CD4-positive, alpha-beta T cell treated with Interleukin-2 at 100 ng/mL for 4 hours (primary cell): Measurements from ENCODE around the gene NELFCD.
A peak's percentile ranks its signal among the peaks of the same experiment; 100 is the strongest.
"Not testable (repeated sequence)": the region's sequence is repeated elsewhere in the genome, so short reads cannot be mapped to it uniquely, and the experiment has no call there.

Experiments
- DNase-seq: peaks from one replicate; pipeline ENCODE4 v3.0.0-alpha.2; 2020; ENCODE audit warnings: low spot score

The NELFCD gene

GRCh38 chr20:59026904-59027740 is 46.1 kb downstream of the NELFCD start:
- DNase-seq = no peak

GRCh38 chr20:59027741-59028320 is 46.8 kb downstream of the NELFCD start:
- DNase-seq = no peak

DNA sequence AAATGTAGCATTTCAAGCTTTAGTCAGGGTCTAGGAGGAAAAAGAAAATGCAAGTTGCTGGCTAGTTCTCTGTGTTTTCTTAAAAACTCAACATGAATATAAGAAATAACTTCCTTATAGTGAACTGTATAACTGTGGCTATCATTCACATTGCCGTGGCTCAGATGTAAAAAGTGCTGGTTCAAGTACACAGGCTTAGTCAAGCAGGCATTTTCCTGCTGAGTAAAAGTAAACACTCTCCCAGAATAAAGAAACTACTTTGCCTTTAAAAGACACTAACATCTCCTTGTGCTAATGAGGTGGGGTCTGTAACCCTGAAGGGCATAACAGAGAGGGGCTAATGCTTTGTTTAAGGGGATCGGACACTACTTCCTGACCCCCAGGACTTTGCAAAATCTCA is 47.8 kb downstream of the NELFCD start:
- DNase-seq = no peak

DNA sequence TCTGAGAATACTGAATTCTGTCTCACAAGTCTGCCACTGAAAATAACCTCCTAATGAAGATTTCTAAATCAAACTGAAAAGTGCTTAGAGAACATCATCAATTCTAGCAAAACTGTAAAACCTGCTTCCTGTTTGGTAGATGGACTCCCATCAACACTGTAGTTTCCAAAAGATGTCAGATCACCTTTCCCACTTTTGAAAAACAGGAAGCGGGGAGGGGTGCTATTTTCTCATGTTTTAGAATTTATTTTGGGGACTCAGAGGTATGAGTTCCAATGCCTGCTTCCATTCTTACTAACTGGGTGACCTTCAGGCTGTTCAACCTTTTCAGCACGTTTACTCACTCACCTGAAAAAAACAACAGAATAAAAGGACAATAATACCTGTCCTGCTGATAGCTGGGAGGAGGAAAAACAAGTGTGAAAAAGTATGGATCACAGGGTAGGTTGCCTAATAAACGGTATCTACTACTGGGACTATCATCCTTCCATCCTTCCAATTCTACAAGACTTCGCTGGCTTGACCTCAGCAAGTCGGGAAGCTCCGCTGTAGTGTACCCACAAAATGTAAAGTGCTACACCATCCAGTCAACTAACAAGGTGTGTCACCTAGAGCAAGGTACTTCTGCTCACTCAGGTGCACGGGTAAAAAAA is 50.0 kb downstream of the NELFCD start:
- DNase-seq = no peak

DNA sequence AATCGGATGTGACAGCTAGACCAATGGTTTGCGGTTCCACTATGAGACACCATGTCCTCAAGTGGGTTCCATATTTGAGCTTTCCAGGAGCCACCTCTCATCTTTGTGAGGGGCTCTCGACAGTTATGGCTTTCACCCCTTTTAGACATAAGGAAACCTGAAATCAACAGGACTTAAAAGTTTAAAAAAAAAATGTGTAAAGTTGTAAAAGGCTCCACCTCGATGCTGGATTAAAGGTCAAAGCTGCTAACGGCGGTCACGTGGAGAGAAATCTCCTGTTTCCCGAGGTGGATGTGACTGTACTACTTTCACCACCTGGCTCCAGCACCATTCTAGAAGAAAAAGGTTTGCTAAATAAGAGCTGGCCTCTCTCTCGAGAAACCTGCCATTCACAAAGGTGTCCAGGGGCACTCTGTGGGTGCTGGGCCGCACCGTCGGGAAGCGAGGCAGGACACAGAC is 50.5 kb downstream of the NELFCD start:
- DNase-seq = peak; percentile 51

DNA sequence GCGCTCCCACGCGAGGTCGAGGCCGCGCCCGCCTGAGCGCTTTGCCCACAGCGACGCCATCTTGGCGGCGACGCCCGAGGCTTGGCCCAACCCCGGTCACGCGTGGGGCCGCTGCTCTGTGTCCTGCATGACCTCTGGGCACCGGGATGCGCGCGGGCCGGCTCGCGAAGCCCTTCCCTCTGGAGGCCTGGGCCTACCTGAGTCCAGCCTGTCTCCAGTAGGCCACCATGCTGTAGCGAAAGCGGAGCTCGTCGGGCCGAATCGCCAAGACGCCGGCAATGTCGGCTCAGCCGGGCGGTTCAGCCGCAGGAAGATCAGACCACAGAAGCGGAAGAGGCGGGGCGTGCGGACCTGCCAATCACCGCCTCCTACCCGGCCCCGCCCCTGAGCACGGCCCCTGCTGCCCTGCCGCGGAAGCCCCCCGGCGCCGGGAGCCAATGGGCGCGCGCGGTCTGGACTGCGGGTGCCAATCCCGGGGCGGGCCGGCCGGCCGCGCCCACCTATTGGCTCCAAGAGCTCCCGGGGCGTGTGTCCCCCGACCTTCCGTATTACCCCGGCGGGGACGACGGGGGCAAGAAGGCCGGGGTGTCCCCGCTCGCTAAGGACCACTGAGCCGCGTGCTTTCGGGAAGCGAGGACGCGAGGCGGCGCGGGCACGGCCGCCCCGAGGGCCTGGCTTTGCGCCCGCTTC is 51.1 kb downstream of the NELFCD start, which contains the start of gene ATP5F1E:
Gene ATP5F1E (minus strand): TSS at position 313 of the 690 bp plus-strand sequence. CDS start 84 bp downstream, at position 229.
- peak; percentile 96 for DNase-seq

DNA sequence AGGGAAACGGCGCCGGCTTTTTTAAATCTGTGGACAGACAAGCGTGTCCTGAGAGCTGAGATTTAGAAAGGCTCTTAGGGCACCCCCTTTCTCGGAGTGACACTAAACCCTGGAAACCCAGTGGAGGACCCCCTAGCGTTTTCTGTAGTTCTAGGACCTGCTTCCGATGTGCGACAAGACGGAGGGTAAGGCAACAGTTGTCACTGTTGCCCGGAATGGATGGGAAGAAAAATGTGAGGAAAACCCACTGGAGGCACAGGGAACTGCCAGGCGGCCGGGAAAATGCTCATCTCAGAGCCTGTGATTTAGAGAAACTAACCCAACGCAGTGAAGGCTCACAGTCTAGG is 51.6 kb downstream of the NELFCD start:
- DNase-seq = no peak

- no peak for DNase-seq
Measured at GRCh38 chr20:59033093-59033492, 52.0 kb downstream of the NELFCD start.

- no peak for DNase-seq
Measured at GRCh38 chr20:59033616-59034165, 52.6 kb downstream of the NELFCD start.

GRCh38 chr20:59035381-59035780 is 54.3 kb downstream of the NELFCD start:
- no peak for DNase-seq

DNA sequence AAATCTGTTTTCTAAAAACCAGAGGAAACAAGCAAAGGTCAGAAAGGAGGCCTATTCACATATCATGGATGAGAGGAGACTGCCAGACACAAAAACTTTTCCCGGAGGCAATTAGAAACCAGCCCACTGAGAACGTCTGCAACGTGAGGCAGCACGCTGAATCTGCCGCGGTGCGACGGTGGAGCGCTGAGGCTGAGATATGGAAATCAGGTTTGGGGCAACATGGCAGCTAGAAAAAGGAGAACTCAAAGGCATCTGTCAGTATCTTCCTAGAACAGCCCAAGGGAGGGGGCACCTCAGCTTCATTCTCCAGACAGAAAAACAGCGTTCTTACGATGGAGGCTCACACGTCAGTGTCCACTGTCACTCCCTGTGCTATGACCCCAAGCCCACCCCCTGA is 56.3 kb downstream of the NELFCD start:
- DNase-seq = no peak

DNA sequence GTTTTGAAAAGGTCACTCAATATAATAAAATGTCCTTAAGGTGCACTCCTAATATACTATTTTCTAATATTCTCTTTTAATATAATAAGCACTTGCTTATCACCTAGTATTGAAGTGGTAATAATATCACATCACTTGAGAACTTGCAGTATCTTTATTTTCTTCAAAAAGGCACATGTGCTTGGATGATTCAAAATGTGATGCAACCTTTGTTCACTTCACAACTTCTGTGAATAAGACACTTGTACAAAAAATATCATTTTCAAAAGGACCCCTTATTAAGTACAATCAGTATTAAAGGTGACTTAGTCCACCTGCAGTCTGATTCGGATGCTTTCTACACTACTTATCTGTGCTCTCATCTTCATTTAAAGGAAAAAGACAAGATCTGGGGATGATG is 58.2 kb downstream of the NELFCD start:
- no peak for DNase-seq

- DNase-seq = no peak
Measured at GRCh38 chr20:59040667-59041066, 59.6 kb downstream of the NELFCD start.

DNA sequence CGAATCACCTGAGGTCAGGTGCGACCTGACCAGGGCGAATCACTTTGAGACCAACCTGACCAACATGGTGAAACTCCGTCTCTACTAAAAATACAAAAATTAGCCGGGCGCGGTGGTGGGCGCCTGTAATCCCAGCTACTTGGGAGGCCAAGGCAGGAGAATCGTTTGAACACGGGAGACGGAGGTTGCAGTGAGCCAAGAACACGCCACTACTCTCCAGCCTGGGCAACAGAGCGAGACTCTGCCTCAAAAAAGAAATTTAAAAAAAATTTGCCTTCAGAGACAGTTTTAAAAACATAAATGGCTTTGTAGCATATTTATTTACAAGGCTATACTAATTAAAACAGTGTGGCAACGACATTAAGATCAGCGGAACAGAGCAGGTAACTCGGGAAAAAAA is 60.4 kb downstream of the NELFCD start:
- not testable (repeated sequence) for DNase-seq

GRCh38 chr20:59042151-59042795 is 61.2 kb downstream of the NELFCD start, which contains the start of gene PRELID3B:
Gene PRELID3B (minus strand): TSS chr20:59042786. CDS start chr20:59042730, 56 bp downstream.
- peak; percentile 14 for DNase-seq

- peak; percentile 94 for DNase-seq
Measured at GRCh38 chr20:59042796-59043631, 62.0 kb downstream of the NELFCD start.

DNA sequence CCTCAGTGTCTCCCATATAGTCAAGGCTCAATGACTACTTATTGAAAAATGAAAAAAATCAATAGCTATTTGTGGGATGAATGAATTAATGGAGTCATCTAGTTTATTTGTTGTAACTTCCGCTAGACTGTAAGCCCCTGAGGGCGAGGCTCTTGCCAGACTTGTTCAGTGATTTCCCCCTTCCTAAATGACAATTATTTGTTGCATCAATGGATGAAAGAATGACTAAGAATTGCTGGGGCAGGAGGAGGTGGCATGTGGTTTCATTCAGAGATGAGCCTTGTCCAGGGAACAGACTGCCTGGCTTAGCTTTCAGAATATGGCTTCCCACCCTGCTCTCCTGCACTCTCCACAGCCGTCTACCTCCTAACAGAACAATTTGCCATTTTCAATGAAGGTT is 62.6 kb downstream of the NELFCD start:
- DNase-seq = no peak

GRCh38 chr20:59044295-59044694 is 63.2 kb downstream of the NELFCD start:
- no peak for DNase-seq
